OCI-LY3 (cell line): ENCODE results near the gene SPEF2.

Experiments used
- CTCF ChIP-seq: fragments of 200-600, 300-600 bp; sonication (generic); IDR thresholded peaks from 2 replicates; pipeline ENCODE4 v1.5.1; 2014; ENCODE audit warnings: antibody characterized with exemption, low read length, low read depth
- EZH2phosphoT487 ChIP-seq: fragments of 200-600 bp; shearing (Covaris generic); IDR thresholded peaks from 2 replicates; pipeline ENCODE4 v1.6.1; 2018; ENCODE audit warnings: antibody characterized with exemption, mixed run types, low read depth

- TF ChIP-seq CTCF = no peak
- no peak for TF ChIP-seq EZH2phosphoT487
These were observed 8.4 kb downstream of the SPEF2 start for GRCh38 chr5:35626108-35626507.
